Left hindlimb (tissue), 1 donor: ENCODE data around the gene FAM193B.
A peak's percentile ranks its signal among the peaks of the same experiment; 100 is the strongest.
"Not testable (repeated sequence)": the region's sequence is repeated elsewhere in the genome, so short reads cannot be mapped to it uniquely, and the experiment has no call there.

Source experiments
- DNase-seq: peaks from one replicate; pipeline ENCODE4 v3.0.0-alpha.2; 2018

FAM193B gene

GRCh38 chr5:177575488-177575887 is 21.1 kb upstream of the FAM193B start:
- no peak for DNase-seq

DNA sequence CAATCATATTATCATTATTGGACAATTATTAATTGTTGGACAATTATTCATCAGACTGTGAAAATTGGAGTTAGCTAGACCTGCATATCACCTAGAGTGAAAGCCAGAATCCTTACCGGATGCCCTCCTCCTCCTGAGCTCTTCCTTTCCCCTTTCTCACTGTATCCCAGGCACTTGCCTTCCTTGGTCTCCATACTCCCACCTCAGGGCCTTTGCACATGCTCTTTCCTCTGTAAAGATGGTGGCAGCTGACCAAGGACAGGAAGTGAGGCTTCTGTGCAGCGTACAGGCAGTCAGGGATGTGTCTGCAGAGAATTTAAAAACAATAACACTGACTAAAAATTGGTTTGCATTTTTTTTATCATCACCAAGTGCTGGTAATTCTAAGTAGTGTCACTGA is 15.5 kb upstream of the FAM193B start:
- DNase-seq = no peak

DNA sequence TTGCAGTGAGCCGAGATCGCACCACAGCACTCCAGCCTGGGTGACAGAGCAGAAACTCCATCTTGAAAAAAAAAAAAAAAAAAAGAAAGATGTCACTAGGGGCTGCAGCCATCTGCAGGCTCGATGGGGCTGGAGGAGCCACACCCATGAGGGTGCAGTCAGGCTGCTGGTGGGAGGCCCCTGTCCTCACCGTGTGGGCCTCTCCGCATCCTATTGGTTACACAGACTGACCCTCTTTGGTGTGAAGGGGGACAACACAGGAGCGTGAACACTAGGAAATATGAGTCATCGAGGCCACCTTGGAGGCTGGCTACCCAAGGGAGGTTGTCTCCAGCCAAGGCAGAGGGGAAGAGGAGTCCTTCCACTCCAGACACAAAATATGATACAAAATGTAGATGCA is 14.0 kb upstream of the FAM193B start:
- no peak for DNase-seq

GRCh38 chr5:177565046-177565445 is 10.7 kb upstream of the FAM193B start:
- no peak for DNase-seq

GRCh38 chr5:177559446-177559941 is 5.1 kb upstream of the FAM193B start:
- DNase-seq = not testable (repeated sequence)

DNA sequence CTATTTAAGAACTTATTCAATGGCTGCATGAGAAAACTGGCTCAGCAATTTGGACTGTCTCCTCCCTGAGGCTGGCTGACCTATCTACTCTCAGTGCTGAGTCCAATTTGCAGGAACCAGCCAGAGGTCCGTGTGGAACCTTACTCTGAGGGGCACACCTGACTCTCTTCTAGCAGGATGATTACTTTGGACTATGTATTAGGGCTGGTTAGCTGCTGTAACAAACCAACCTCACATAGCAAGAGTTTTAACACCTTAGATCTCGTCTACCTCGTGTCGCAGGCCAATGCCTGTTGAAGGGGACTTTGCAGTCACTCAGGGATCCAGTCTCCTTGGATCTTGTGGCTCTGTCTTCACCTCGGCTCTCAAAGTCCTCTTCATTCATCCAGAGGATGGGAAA is 3.4 kb upstream of the FAM193B start:
- DNase-seq = no peak

- no peak for DNase-seq
Measured at GRCh38 chr5:177557041-177557647, 2.8 kb upstream of the FAM193B start.

DNA sequence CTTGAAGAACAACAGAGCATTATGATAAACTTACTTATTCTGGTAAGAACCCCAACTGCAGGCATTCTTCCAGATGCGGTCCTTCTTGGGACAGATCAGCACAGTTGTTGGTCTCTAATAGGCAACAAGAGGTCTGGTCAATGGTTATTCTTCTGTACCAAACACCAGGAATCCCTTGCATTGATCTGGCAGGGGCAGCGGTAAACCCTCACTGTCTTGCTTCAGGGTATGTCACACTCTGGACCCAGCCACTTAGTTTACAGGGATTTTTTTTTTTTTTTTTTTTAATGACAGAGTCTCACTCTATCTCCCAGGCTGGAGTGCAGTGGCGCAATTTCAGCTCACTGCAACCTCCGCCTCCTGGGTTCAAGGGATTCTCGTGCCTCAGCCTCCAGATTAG is 1.3 kb upstream of the FAM193B start:
- DNase-seq = no peak

- no peak for DNase-seq
Measured at GRCh38 chr5:177555228-177555627, 865 bp upstream of the FAM193B start.

GRCh38 chr5:177553671-177554429 is 513 bp downstream of the FAM193B start:
- DNase-seq = peak; percentile 54

DNA sequence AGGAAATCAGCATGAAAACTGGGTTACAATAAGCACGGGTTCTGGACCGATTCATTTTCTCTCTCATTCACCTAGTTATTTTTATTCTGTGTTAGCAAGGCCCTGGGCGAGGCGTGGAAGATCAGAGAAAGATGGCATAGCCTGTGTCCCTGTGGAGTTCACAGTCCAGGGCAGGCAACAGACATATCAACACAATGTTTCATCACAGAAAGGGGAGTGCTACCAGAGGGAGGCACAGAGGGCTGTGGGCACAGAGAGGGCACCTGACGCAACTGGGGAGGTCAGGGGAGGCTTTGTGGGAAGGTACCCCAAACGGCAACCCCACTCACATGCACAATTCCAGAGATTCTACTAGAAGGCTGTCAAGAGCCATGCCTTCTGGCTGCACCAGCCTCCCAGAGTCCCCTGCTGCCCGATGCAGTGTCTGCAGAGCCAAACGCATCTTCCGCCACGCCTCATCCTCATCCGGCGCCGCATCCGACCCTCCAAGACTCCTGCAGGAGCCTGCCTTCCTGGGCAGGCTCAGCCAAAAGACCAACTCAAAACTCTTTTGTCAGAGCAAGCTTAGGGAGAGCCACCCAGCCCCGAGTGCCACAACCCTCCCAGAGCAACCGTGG is 1.4 kb downstream of the FAM193B start:
- DNase-seq = no peak

DNA sequence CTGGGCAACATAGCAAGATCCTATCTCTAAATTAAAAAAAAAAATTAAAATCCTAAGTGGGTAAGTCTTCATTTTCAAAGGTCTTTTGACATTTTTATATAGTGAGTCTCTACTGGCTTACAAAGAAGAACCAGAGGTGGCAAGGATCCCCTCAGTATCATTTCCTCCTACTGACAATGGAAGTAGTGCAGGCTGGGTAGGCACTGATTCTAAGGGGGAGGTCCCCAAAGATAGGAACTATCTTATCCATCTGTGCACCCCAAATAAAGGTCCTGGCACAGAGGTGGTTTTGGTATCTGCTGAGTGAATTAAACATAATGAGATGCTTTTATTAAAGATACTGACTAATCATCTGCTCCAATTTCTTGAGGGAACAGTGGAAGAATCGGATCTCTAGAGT is 4.2 kb downstream of the FAM193B start:
- no peak for DNase-seq

- DNase-seq = no peak
Measured at GRCh38 chr5:177548495-177548894, 5.9 kb downstream of the FAM193B start.

GRCh38 chr5:177547736-177548135 is 6.6 kb downstream of the FAM193B start:
- DNase-seq = no peak

GRCh38 chr5:177546258-177546741 is 8.1 kb downstream of the FAM193B start:
- DNase-seq = no peak

- no peak for DNase-seq
Measured at GRCh38 chr5:177545487-177546257, 8.7 kb downstream of the FAM193B start.

DNA sequence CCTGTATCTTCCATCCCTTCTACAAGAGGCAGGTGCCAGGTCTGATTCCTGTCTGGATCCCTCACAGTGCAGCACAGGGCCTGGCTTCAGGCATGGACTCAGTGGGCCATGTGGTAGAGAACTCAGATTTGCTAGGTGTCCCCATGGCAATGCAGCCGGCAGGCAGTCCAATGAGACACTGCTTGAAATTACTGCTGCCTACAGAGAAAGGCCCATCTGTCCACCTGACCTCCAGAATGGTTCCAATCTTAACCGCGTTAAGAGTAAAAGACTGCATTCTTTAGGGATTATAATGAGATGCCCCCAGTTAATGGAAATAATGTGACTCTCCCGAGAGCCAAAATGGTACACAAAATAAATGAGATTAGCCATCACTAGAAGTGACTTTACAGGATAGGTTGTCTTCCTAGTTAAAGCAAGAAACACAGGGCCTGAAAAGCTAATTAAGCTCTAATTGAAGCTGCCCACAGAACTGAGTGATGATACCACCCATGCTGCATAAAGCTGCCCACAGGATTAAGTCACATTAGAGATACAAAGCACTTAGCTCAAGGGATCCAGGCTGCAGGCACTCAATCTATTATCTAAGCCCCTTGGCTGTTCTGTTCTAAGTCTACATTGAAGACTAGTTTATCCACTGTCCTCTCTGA is 11.4 kb downstream of the FAM193B start:
- no peak for DNase-seq

- no peak for DNase-seq
Measured at GRCh38 chr5:177540438-177540837, 13.9 kb downstream of the FAM193B start.

- DNase-seq = no peak
Measured at GRCh38 chr5:177539411-177539810, 15.0 kb downstream of the FAM193B start.

DNA sequence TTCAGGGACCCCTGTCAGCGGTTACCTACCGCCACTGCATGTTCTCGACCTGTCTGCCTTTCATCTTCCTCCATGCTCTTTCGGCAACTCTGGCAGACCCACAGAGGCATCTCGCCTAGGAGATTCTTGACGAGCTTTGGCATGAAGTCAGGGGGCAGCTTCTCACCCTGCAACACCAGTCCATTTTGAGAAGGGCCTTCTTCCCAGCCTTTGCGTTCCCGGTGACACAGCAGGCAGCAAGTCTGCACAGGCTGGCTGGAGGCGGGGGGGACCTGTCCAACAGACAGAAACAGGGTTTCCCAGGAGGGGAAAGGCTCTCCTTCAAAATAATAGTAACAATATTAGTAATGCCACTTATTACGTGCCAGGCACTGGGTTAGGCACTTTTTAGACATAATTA is 15.5 kb downstream of the FAM193B start:
- DNase-seq = no peak

DNA sequence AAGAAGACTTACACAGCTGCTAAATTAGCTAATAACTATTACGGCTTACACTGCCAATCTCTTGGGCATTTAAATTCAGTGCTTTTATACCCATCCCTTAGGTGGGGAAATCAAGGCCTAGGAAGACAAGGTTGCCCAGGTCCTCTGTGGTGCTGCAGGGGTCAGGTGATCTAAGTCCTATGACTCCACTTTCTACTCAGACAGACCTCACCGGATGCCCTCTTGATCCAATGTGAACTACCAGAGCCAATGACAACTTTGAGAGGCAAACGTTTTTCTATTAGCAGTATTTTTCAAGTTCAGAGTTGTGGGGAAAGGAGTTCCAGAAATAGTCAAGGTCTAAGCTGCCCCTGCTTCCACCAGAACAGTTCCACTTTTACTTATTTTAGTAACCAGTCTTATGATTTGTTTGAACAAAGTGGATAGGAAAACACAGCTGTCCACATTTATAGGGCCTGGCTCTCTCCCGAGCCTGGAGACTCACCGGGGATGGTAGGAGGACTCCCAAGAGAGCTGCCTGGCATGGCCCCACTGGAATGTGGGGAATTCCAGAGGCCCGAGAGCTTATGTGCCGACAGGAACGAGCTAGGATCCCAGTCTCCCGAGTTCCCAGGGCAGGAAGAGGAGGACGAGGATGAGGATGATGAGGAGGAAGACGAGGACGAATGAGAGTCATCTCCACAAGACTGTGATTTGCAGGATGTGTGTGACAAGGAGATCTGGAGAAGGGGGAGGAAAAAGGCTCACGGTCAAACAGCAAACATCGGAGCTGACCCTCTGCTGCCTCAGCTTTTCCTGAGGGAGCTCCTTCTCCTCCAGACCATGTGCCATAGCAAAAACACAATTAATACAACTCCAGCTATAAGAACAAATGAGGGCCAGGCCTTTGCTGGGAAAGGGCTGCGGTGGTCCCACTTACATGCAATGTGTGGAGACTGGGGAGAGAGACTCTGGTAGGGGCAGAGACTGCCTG is 16.7 kb downstream of the FAM193B start:
- DNase-seq = no peak
